SK-N-SH (cell line): ENCODE measurements around the gene NDUFAF8. TPM values are rescaled to one million over a fixed set of nuclear protein-coding genes. Genes with fewer than 3 reads are reported as not detected.

ENCODE experiments used
- CTCF ChIA-PET: fragments of 300-600, 350-600 bp; formaldehyde crosslinking; extraction: SDS; loops from one replicate; lab custom pipeline; 2021; lab: Yijun Ruan, JAX
- POLR2A ChIA-PET: fragments of 350-600 bp; sonication (Branson Sonifier 250); formaldehyde crosslinking; extraction: SDS; loops from one replicate; lab custom pipeline; 2020; ENCODE audit warnings: antibody characterized with exemption, inconsistent platforms; lab: Yijun Ruan, JAX
- DNase-seq: peaks from one replicate; pipeline ENCODE4 v3.0.0; 2012
- H2AFZ ChIP-seq: fragments of 200-600 bp; sonication (generic); 2 replicates; pipeline ENCODE4 v1.8.1; 2016; ENCODE audit warnings: antibody characterized with exemption, mild to moderate bottlenecking, low read depth
- H3F3A ChIP-seq: fragments of 200-600 bp; sonication (generic); replicated peaks from 2 replicates; pipeline ENCODE3; 2016; ENCODE audit warnings: antibody characterized with exemption, mild to moderate bottlenecking; ENCODE audit not compliant: insufficient read depth
- H3K27ac ChIP-seq, 2 experiments: fragments of 200-500 bp in 1 of 2; fragments of 200-600 bp in 1 of 2; sonication (Bioruptor generic) in 1 of 2; sonication (generic), shearing (Covaris generic) in 1 of 2; 2 replicates each; pipeline versions ENCODE4 v1.5.1 to v1.6.1; 2014 to 2016; ENCODE audit warnings: low read depth in 2 of 2, inconsistent platforms in 1 of 2, low read length in 1 of 2, mild to moderate bottlenecking in 1 of 2, mixed read lengths in 1 of 2
- H3K27me3 ChIP-seq: fragments of 200-600 bp; sonication (generic), shearing (Covaris generic); 2 replicates; pipeline ENCODE4 v1.6.1; 2016; ENCODE audit warnings: mixed run types; ENCODE audit not compliant: insufficient read depth
- H3K36me3 ChIP-seq, 2 experiments: fragments of 200-500 bp in 1 of 2; fragments of 200-600 bp in 1 of 2; sonication (Bioruptor generic) in 1 of 2; sonication (generic) in 1 of 2; replicated peaks in 1 of 2; 2 replicates each; pipeline versions ENCODE3 to v1.5.1; 2014 to 2016; ENCODE audit warnings: low read length in 1 of 2, mild to moderate bottlenecking in 1 of 2; ENCODE audit not compliant: insufficient read depth in 2 of 2, control insufficient read depth in 1 of 2
- H3K4me1 ChIP-seq, 2 experiments: fragments of 200-500 bp in 1 of 2; fragments of 200-600 bp in 1 of 2; sonication (Bioruptor generic) in 1 of 2; sonication (generic), shearing (Covaris generic) in 1 of 2; 2 replicates each; pipeline versions ENCODE4 v1.5.1 to v1.6.1; 2014 to 2016; ENCODE audit warnings: low read depth in 1 of 2, low read length in 1 of 2, mixed run types in 1 of 2; ENCODE audit not compliant: insufficient read depth in 2 of 2, control insufficient read depth in 1 of 2
- H3K4me2 ChIP-seq: fragments of 200-600 bp; sonication (generic), shearing (Covaris generic); 2 replicates; pipeline ENCODE4 v1.6.1; 2017; ENCODE audit warnings: mixed run types
- H3K4me3 ChIP-seq, 2 experiments: fragments of 200-500 bp in 1 of 2; fragments of 200-600 bp in 1 of 2; sonication (Bioruptor generic) in 1 of 2; sonication (generic), shearing (Covaris generic) in 1 of 2; 2 replicates each; pipeline versions ENCODE4 v1.5.1 to v1.8.1; 2014 to 2016; ENCODE audit warnings: low read depth in 2 of 2, inconsistent platforms in 1 of 2, low read length in 1 of 2, mild to moderate bottlenecking in 1 of 2, mixed read lengths in 1 of 2, moderate library complexity in 1 of 2
- H3K79me2 ChIP-seq: fragments of 200-600 bp; sonication (generic); 2 replicates; pipeline ENCODE4 v1.8.1; 2017; ENCODE audit warnings: mild to moderate bottlenecking; ENCODE audit not compliant: insufficient read depth
- H3K9ac ChIP-seq: fragments of 200-600 bp; sonication (generic); 2 replicates; pipeline ENCODE4 v1.6.1; 2017; ENCODE audit warnings: mixed run types
- H3K9me2 ChIP-seq: fragments of 200-600 bp; sonication (generic); 2 replicates; pipeline ENCODE4 v1.6.1; 2017; ENCODE audit warnings: mixed run types
- H3K9me3 ChIP-seq: fragments of 200-600 bp; sonication (generic); 2 replicates; pipeline ENCODE4 v1.6.1; 2017; ENCODE audit warnings: mixed run types, mild to moderate bottlenecking, moderate library complexity
- H4K20me1 ChIP-seq: fragments of 200-600 bp; sonication (generic); 2 replicates; pipeline ENCODE4 v1.6.1; 2017; ENCODE audit warnings: mild to moderate bottlenecking, mixed run types; ENCODE audit not compliant: insufficient read depth
- ELF1 ChIP-seq: IDR thresholded peaks from 2 replicates; pipeline ENCODE4 v1.4.0; 2012
- EP300 ChIP-seq, 2 experiments: IDR thresholded peaks; 2 replicates each; pipeline versions ENCODE4 v1.4.0 to v1.6.1; 2012; ENCODE audit warnings: borderline replicate concordance in 1 of 2, low read depth in 1 of 2, low read length in 1 of 2
- EZH2phosphoT487 ChIP-seq: fragments of 200-600 bp; sonication (generic); IDR thresholded peaks from 2 replicates; pipeline ENCODE4 v1.6.1; 2017; ENCODE audit warnings: low read depth, mixed run types, mild to moderate bottlenecking, antibody characterized with exemption, moderate library complexity, borderline replicate concordance
- FOXJ3 ChIP-seq: sonication (generic); formaldehyde crosslinking; IDR thresholded peaks from 2 replicates; pipeline ENCODE4 v1.5.1; 2020; ENCODE audit warnings: mild to moderate bottlenecking, missing genetic modification reagents
- FOXM1 ChIP-seq: IDR thresholded peaks from 2 replicates; pipeline ENCODE4 v1.4.0; 2012; ENCODE audit warnings: low read depth, mild to moderate bottlenecking
- GABPA ChIP-seq: IDR thresholded peaks from 2 replicates; pipeline ENCODE4 v1.4.0; 2012; ENCODE audit warnings: low read depth, mild to moderate bottlenecking
- GATA2 ChIP-seq: sonication (generic); formaldehyde crosslinking; IDR thresholded peaks from 2 replicates; pipeline ENCODE4 v1.5.0; 2020; ENCODE audit warnings: mild to moderate bottlenecking, missing genetic modification reagents
- MEF2A ChIP-seq: IDR thresholded peaks from 2 replicates; pipeline ENCODE4 v1.4.0; 2012; ENCODE audit warnings: low read depth, borderline replicate concordance
- MXI1 ChIP-seq: IDR thresholded peaks from 2 replicates; pipeline ENCODE4 v1.6.1; 2012; ENCODE audit warnings: mild to moderate bottlenecking, low read depth, low read length, improper control_type of control experiment
- NFIC ChIP-seq: IDR thresholded peaks from 2 replicates; pipeline ENCODE4 v1.4.0; 2012; ENCODE audit warnings: borderline replicate concordance
- RAD21 ChIP-seq: IDR thresholded peaks from 2 replicates; pipeline ENCODE4 v1.6.1; 2012; ENCODE audit warnings: mild to moderate bottlenecking, low read length
- RFX5 ChIP-seq: IDR thresholded peaks from 2 replicates; pipeline ENCODE4 v1.6.1; 2012; ENCODE audit warnings: mild to moderate bottlenecking, improper control_type of control experiment, low read length
- SMC3 ChIP-seq: IDR thresholded peaks from 2 replicates; pipeline ENCODE4 v1.6.1; 2012; ENCODE audit warnings: low read depth, low read length, improper control_type of control experiment
- TCF12 ChIP-seq: IDR thresholded peaks from 2 replicates; pipeline ENCODE4 v1.4.0; 2012
- TEAD4 ChIP-seq: IDR thresholded peaks from 2 replicates; pipeline ENCODE4 v1.4.0; 2012; ENCODE audit warnings: mild to moderate bottlenecking, borderline replicate concordance; ENCODE audit not compliant: insufficient read depth
- WGBS: methylation state at CpG from one replicate; pipeline ENCODE4 v1.1.6; 2017; ENCODE audit warnings: low lambda C conversion rate; 5-methylcytosine and 5-hydroxymethylcytosine counted together
- polyA plus RNA-seq, 3 experiments: library from polyadenylated mRNA; depleted of rRNA; stranded (reverse); fragments of >200 nt; gene quantifications; 2 replicates each; pipeline ENCODE4 v1.2.3, GENCODE V29; 2012
- TF ChIP-seq, protein P1 (sequence below): IDR thresholded peaks from 2 replicates; pipeline ENCODE4 v1.4.0; 2012; ENCODE audit warnings: low read depth, borderline replicate concordance
- TF ChIP-seq, protein P2 (sequence below): IDR thresholded peaks from 2 replicates; pipeline ENCODE4; 2012
- TF ChIP-seq, protein P3 (sequence below): fragments of 150-350 bp; IDR thresholded peaks from 2 replicates; pipeline ENCODE4 v1.6.1; 2017; ENCODE audit warnings: antibody characterized with exemption, low read length, low read depth, borderline replicate concordance
- TF ChIP-seq, protein P4 (sequence below): IDR thresholded peaks from 2 replicates; pipeline ENCODE4 v1.4.0; 2012; ENCODE audit warnings: low read depth
- TF ChIP-seq, protein P5 (sequence below): IDR thresholded peaks from 2 replicates; pipeline ENCODE4 v1.4.0; 2012; ENCODE audit warnings: low read depth, borderline replicate concordance

The NDUFAF8 gene
- polyA plus RNA-seq, 1 of the 3 experiments (the other 2 are of a cell fraction), result 229 TPM

DNA sequence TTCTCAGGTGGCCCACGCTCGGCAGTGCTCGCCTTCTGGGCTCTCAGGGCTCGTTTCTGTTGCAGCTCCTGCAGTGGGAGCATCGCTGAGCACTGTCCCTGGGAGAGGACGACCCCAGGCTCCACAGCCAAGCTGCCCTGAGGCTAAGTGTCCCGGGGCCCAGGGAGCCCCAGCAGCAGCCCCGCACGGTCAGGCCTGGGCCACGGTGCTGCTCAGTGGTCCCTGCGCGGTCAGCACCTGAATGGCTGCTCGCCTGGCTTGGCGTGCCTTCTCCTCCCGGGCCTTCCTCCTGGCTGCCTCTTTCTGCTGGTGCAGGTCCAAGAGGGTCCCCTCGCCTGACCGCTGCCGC is 39.7 kb upstream of the NDUFAF8 start:
- H3K9me3 ChIP-seq, result no peaks in the 10 kb centered on the region
- H2AFZ ChIP-seq, result no peak overlapping the region
- no peaks in the 10 kb centered on the region for H3K79me2 ChIP-seq
- DNase-seq, result no peak
- no peak overlapping the region for H3K9ac ChIP-seq
- peaks cover 5 to 47% of the 10 kb centered on the region in 2 experiments for H3K36me3 ChIP-seq
- no peak overlapping the region for H3K27ac ChIP-seq
- no peaks in the 10 kb centered on the region for H3K27me3 ChIP-seq
- CTCF ChIA-PET, result interaction anchor here (1.1 to 14.7 kb wide), 4 partner anchors 10 to 57 kb away, joined by 3 to 147 read pairs (median 16); no protein-coding TSS in a partner anchor
- H3K4me3 ChIP-seq, result no peak overlapping the region
- H3K4me1 ChIP-seq, result peaks cover 0 to 3% of the 10 kb centered on the region in 2 experiments; a peak in 1 of 4 replicates
- no peaks in the 10 kb centered on the region for H3K9me2 ChIP-seq
- POLR2A ChIA-PET, result no interaction called here
- 96% methylated on average over 12 of the region's 18 CpGs for WGBS
- no peaks in the 10 kb centered on the region for H3F3A ChIP-seq
- H4K20me1 ChIP-seq, result no peaks in the 10 kb centered on the region; the same call in 1 of the 2 replicates
- no peak overlapping the region for H3K4me2 ChIP-seq
- TF ChIP-seq, protein P1, sequence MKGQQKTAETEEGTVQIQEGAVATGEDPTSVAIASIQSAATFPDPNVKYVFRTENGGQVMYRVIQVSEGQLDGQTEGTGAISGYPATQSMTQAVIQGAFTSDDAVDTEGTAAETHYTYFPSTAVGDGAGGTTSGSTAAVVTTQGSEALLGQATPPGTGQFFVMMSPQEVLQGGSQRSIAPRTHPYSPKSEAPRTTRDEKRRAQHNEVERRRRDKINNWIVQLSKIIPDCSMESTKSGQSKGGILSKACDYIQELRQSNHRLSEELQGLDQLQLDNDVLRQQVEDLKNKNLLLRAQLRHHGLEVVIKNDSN, result no peak
- TF ChIP-seq ELF1, result no peak
- no peak for TF ChIP-seq NFIC
- TF ChIP-seq EZH2phosphoT487, result no peak
- no peak for TF ChIP-seq MXI1
- no peak for TF ChIP-seq FOXM1
- TF ChIP-seq, protein P2, sequence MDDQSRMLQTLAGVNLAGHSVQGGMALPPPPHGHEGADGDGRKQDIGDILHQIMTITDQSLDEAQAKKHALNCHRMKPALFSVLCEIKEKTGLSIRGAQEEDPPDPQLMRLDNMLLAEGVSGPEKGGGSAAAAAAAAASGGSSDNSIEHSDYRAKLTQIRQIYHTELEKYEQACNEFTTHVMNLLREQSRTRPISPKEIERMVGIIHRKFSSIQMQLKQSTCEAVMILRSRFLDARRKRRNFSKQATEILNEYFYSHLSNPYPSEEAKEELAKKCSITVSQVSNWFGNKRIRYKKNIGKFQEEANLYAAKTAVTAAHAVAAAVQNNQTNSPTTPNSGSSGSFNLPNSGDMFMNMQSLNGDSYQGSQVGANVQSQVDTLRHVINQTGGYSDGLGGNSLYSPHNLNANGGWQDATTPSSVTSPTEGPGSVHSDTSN, result no peak
- TF ChIP-seq TCF12, result no peak
- TF ChIP-seq, protein P3, sequence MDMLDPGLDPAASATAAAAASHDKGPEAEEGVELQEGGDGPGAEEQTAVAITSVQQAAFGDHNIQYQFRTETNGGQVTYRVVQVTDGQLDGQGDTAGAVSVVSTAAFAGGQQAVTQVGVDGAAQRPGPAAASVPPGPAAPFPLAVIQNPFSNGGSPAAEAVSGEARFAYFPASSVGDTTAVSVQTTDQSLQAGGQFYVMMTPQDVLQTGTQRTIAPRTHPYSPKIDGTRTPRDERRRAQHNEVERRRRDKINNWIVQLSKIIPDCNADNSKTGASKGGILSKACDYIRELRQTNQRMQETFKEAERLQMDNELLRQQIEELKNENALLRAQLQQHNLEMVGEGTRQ, result no peak
- TF ChIP-seq FOXJ3 (CRISPR knock-in tag), result no peak
- TF ChIP-seq SMC3, result no peak
- TF ChIP-seq, protein P4, sequence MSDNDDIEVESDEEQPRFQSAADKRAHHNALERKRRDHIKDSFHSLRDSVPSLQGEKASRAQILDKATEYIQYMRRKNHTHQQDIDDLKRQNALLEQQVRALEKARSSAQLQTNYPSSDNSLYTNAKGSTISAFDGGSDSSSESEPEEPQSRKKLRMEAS, result no peak
- no peak for TF ChIP-seq GATA2 (CRISPR knock-in tag)
- TF ChIP-seq RAD21, result no peak
- no peak for TF ChIP-seq GABPA
- no peak for TF ChIP-seq RFX5
- no peak for TF ChIP-seq EP300 (IDR thresholded peaks at IDR 0.05; ENCODE audit: borderline replicate concordance in 1 of 2, low read depth in 1 of 2, low read length in 1 of 2)
- TF ChIP-seq MEF2A, result no peak
- TF ChIP-seq, protein P5, sequence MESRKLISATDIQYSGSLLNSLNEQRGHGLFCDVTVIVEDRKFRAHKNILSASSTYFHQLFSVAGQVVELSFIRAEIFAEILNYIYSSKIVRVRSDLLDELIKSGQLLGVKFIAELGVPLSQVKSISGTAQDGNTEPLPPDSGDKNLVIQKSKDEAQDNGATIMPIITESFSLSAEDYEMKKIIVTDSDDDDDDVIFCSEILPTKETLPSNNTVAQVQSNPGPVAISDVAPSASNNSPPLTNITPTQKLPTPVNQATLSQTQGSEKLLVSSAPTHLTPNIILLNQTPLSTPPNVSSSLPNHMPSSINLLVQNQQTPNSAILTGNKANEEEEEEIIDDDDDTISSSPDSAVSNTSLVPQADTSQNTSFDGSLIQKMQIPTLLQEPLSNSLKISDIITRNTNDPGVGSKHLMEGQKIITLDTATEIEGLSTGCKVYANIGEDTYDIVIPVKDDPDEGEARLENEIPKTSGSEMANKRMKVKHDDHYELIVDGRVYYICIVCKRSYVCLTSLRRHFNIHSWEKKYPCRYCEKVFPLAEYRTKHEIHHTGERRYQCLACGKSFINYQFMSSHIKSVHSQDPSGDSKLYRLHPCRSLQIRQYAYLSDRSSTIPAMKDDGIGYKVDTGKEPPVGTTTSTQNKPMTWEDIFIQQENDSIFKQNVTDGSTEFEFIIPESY, result no peak
- no peak for TF ChIP-seq TEAD4
